Measurements from ENCODE around the gene PNPLA1.

The PNPLA1 gene

DNA sequence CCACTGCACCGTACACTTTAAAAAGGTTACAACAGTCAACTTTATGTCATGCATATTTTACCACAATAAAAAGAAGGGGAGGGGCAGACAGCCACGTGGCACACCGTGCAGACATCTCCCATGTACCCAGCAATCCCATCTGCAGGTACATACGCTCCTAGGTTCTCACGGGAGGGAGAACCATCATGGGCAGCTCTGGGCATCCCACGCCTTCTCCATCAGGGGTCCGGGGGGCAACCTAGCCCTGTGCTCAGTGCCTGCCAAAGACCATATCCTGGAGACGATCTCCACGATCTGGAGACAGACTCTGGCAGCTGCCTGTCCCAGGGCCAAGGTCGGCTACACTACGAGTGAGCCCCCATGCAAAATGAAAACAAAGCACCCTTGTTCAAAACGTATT lies 69.3 kb downstream of the PNPLA1 start:
- DNase-seq = no peak

DNA sequence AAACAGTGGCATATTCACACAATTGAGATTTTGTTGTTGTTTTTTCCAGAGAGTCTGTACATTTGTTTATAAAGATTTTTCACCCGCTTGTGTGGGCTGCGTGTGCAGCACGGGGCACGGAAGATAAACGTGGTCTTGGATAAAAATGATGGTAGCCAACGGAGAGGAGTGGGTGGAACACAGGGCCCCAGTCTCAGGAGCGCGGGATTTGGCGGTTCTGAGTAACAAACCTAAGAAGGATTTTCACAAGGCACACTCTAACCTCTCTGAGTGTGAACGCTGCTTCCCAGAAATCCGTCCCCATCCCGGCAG lies 70.4 kb downstream of the PNPLA1 start:
- no peak for DNase-seq

DNA sequence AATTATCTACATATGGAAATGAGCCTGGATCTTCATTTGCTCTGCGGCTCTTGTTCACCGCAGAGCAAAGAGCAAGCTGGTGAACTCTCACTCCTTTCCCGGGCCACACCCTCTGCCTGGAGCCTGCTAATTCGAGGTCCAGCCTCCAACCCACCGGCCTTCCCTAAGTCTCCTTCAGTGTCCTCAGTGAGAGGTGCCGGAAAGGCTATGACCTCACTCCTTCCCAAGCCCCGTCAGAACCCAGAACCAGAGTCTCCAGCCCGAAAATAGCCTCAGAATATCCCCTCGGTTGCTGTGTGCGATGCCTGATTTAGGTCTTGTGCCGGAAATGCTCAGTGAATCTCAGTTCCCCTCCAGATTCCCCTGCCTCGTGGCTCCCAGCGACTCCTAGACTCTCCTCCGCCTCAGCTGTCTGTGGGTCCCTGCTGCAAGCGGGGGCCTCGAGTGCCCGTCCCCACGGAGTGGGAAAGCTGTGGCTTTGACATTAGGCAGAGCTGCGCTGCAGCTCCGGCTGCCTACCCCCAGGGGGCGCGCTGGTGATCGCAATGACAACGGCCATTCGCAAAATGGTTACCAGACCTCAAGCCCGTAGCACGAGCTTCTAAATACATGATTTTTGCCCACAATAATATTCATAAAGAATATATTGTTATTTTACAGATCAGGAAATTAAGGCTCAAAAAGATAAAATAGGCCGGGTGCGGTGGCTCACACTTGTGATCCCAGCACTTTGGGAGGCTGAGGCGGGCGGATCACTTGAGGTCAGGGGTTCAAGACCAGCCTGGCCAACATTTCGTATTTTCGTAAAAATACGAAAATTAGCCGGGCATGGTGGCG lies 71.0 kb downstream of the PNPLA1 start:
- DNase-seq = peak; percentile 12

DNA sequence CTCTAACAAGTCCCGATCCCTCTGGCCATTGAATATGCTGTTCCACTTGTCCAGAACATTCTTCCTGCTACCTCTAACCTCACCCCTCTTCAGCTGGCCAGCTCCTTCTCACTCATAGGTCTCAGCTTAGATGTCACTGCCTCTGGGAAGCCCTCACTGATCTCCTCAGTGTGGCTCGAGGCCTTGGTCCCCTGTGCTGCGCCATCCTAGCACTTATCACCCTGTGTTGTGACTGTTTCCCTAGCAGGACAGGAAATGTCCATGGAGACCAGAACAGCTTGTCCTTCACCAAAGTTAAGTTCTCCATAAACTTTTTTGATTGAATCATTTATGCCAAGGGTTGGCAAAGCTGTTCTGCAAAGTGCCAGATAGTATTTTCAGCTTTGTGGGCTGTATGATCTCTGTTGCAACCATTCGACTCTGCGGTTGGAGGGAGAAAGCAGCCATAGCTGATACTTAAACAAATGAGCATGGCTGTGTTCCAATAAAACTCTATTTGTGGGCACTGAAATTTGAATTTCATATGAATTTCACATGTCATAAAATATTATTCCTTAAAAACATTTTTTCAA lies 73.3 kb downstream of the PNPLA1 start:
- no peak for DNase-seq

DNA sequence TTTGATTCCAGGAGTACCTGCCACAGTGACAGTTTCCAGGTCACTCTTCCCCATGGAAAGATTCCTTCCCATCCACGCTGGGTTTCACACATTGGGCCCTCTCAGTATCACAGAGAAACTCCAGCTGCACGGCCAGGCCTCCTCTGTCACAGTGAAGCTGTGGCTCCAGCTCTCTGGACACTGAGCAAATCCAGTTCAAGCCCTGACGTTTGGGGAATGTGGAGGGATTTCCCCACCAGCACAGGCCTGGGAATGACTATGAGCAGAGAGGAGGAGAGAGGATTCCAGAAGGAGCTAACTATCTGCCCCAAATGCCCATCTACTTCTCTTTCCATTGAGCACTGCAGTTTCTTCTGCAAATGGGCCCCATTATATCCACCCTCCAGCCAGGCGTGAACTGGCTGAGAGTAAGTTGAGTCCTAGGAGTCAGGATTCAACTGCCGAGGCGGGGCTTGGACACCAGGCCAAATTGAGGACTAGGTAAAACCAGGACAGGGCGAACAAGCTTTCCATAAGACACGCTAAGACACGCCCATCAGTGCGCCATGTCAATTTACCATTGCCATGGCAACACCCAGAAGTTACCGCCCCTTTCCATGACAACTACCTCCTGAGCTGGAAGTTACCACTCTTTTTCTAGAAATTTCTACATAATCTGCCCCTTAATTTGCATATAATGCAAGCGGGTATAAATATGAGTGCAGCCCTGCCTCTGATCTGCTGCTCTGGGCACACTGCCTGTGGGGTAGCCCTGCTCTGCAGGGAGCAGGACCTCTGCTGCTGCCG lies 76.0 kb downstream of the PNPLA1 start:
- DNase-seq = no peak

DNA sequence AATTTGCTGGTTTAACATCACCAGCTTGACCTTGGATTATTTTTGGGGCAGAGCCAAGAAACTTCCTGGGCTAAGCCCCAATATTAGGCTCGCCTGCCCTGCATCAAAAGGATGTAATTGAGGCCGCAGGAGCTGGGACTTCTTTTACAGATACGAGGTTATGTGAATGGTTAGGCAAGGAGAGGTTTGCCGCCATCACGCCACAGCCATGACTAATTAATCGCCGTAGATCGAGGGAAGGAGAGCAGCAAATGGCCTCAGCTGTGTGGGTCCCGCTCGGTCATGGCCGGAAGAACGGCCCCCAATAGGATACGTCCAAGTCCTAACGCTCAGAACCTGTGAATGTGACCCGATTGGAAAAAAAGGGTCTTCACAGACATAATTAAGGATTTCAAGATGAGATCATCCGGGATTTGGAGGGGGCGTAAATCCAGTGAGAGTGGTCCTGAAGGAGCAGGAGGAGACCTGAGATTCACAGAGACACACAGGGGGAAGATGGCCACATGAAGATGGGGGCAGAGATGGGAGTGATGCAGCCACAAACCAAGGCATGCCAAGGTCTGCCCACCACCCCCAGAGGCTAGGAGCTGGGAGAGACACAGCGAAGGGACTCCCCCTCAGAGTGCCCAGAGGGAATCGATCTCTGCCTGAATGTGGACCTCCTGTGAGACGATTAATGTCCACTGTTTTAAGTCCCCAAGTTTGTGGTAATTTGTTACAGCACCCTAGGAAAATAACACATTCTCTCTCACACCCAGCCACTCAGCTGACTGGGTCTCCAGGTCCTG lies 76.8 kb downstream of the PNPLA1 start:
- DNase-seq = no peak

DNA sequence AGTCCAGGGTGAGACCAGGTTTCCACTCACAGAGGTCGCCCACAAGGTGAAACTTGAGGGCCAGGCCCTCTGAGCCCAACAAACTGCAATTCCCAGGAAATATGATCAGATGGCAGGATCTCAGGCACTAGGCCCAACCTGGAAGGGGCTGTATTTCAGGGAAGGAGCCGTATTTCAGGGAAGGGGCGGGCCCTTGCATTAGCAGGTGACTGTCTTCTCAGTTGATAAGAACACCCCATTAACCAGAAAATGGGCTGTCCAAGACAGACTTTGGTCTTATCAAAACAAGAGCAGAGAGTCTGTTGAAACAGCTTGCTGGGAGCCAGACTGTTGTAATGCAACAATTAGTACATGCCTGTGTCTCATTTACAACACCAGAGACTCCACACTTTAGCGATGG lies 77.8 kb downstream of the PNPLA1 start:
- DNase-seq = no peak

DNA sequence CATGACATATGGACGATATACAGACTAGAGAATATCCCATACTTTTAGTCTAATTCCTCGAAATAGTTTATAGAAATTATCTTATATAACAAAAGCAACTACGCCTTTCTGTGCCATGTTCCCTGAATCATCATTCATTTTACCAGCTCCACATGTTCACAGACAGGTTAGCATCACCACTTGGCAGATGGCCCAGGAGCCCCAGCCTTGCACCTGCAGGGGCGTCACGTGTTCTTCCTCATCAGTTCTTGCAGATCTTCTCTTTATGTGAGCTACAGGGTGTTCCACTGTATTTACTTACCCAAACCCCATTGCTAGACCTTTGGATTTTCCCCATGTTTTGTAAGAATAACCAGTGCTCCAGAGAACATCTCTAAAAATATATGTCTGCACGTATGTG lies 79.4 kb downstream of the PNPLA1 start:
- DNase-seq = peak; percentile 97

DNA sequence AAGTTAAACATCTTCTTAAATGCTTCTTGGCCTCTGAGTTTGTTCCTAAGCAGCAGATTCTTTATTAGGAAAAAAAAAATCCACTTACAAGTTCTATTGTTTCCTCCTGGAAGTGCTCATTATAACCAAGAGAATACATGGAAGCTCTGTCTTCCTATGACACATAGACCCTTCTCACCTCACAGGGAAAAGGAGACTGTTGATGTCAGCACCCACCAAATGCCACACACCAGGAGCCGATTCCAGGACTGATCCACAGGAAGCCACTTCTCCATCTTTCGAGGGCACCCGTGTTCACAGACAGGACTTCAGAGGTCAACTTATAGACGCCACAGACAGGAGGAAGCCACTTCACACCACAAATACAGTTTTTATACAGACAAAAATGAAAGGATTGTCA lies 80.2 kb downstream of the PNPLA1 start:
- DNase-seq = no peak

DNA sequence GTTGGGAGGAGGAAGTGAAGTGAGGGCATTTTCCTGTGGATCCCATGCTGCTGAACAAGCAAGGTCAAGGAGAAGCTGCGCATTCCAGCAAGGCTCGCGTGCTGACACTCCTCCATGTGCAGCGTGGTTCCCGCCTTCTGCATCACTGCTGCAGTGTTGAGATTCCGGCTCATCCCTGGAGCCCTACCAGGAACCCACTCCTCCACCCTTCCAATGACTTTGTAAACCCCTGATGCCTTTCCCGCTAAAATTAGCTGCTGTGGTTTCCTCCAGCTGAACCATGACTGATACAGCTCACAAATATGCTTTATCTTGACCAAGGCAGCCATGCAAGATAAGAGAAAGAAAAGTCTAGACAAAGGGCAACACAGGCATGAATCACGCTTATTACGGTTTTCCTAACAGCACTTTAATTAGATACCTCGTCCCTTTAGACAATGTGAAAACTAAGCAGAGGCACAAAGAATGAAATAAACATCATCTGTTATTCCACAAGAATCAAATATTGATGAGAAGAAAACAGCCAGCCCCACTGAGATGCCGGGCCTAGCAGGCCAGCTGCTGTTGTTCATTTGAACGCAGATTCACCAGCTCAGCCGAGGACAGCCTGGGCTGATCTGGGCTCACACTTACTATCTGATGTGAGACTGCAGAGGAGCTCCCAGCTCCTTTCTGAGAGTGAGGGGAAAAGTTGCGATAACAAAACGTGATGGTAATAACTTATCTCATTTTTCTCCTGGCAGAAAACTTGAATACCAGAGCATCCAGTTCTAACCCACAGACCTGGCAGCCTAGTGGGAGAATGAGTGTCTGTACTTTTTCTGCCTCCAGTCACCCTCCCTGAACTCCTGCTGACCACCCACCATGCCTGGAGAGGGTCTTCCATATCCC lies 81.1 kb downstream of the PNPLA1 start:
- DNase-seq = no peak

DNA sequence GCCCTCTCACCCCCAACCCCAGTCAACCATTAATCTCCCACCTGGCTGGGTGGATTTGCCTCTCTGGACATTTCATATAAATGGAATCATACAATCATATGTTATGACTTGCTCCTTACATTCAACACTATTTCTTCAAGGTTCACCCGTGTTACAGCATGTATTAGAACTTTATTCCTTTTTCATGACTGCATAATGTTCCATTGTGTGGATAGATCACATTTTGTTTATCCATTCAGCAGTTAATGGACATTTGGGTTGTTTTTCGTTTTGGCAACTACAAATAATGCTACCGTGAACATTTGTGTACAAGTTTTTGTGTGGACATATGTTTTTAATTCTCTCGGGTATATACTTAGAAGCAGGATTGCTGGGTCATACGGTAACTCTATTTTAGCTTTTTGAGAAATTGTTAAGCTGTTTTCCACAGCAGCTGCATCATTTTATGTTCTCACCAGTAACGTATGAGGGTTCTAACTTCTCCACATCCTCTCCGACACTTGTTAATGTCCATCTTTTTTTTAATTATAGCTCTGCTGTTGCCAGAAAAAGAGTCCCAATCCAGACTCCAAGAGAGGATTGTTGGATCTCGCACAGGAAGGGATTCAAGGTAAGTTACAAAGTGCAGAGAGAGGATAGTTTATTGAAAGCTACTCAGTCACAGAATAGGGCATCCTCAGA lies 82.8 kb downstream of the PNPLA1 start:
- DNase-seq = no peak

DNA sequence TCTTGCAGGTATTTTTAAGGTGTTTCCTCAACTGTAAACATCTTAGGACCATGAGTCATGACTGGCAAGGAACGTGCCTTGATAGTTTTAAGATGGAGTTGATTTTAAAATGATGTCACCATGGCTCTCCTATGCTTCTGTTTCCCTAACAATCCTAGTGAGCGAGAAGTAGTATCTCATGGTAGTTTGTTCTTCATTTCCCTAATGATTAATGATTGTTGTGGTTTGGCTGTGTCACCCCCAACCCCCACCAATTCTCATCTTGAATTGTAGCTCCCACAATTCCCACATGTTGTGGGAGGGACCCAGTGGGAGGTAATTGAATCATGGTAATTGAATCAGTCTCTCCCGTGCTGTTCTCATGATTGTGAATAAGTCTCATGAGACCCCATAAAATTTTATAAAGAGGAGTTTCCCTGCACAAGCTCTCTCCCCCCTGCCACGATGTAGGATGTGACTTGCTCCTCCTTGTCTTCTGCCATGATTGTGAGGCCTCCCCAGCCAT lies 83.6 kb downstream of the PNPLA1 start:
- no peak for DNase-seq

DNA sequence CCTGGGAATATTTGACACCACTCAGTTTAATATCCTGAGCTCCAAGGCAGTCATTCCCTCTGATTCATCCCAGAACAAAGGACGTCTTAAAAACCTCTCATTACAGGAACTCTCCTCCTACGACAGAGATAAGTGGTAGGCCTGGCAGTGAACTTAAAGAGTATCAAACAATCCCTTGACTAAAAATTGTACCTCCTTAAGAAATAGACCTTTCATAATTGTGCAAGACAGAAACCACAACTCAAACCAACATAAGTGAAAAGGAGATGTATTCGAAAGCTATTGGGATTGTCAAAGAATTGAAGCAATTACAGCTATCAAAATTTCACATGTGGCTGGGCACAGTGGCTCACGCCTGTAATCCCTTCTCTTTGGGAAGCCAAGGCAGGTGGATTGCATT lies 86.0 kb downstream of the PNPLA1 start:
- DNase-seq = no peak

DNA sequence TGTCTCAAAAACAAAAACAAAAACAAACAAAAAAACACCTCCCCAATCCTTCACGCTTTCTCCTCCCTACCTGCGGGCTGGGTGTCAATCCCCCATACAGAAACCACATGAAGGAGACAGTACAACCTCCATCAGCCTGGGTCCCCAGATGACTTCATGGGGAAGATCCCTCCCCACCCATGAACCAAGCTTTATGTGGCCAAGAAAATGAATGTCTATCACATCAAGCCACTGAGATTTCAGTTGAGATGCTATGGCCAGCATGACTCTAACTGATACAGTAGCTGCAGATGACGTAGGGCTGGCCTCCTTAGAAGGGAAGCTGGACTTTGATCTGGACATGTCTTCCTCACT lies 88.0 kb downstream of the PNPLA1 start:
- no peak for DNase-seq
